ENCODE data around the gene SMIM10L2A. TPM values are rescaled to one million over a fixed set of nuclear protein-coding genes. Genes with fewer than 3 reads are reported as not detected.

The SMIM10L2A gene
- total and polyA plus RNA-seq, 2 of the 8 experiments (the other 6 are each of a cell fraction or from before 2014, with no cell fraction given) = 5.0 to 7.5 TPM

GRCh38 chrX:135476378-135476777 is 54.6 kb downstream of the SMIM10L2A start:
- H3K18ac ChIP-seq (ENCODE audit: extremely low read depth, low read length) = no peak overlapping the region
- no peaks in the 10 kb centered on the region for H3K79me2 ChIP-seq (ENCODE audit: control insufficient read depth in 1 of 2, insufficient read depth in 2 of 2, low read length in 2 of 2)
- H2AK5ac ChIP-seq (ENCODE audit: low read depth, low read length) = no peak overlapping the region
- no peak overlapping the region for H3K9ac ChIP-seq (replicated peaks in 1 of 4; ENCODE audit: extremely low read depth in 1 of 4, low read depth in 3 of 4, low read length in 3 of 4)
- no peaks in the 10 kb centered on the region for H3K27me3 ChIP-seq (replicated peaks in 1 of 4; ENCODE audit: control insufficient read depth in 3 of 4, extremely low read depth in 1 of 4, insufficient read depth in 3 of 4, low read length in 3 of 4)
- no peak overlapping the region for H2BK5ac ChIP-seq (ENCODE audit: low read depth, low read length)
- no peak overlapping the region for H4K8ac ChIP-seq (ENCODE audit: extremely low read depth, insufficient read depth, low read length)
- no peak overlapping the region for H2AFZ ChIP-seq (ENCODE audit: low read length)
- no peak overlapping the region for H2BK20ac ChIP-seq (ENCODE audit: low read length)
- H4K20me1 ChIP-seq (replicated peaks in 1 of 2; ENCODE audit: control insufficient read depth in 1 of 2, insufficient read depth in 2 of 2, low read length in 2 of 2) = no peaks in the 10 kb centered on the region
- H3K27ac ChIP-seq (ENCODE audit: low read depth, low read length) = no peak overlapping the region
- H3K4me2 ChIP-seq (ENCODE audit: insufficient read depth in 1 of 2, low read depth in 2 of 2, low read length in 2 of 2) = no peak overlapping the region
- no peak overlapping the region for H3K23ac ChIP-seq (ENCODE audit: insufficient read length)
- no peak overlapping the region for H3K4me3 ChIP-seq (ENCODE audit: extremely low read depth in 1 of 4, insufficient read depth in 2 of 4, low read depth in 3 of 4, low read length in 4 of 4)
- H3K14ac ChIP-seq (ENCODE audit: insufficient read length) = no peak overlapping the region
- ChIA-PET POLR2A (ENCODE audit: partially characterized antibody) (no interaction called here), CTCF (ENCODE audit: partially characterized antibody) (interaction anchor here (1.1 to 3.5 kb wide), 4 partner anchors 13 to 568 kb away, joined by 3 to 12 read pairs (median 10); no protein-coding TSS in a partner anchor)
- no peak overlapping the region for H2BK120ac ChIP-seq (replicated peaks; ENCODE audit: low read depth, low read length)
- TF ChIP-seq EP300 (IDR thresholded peaks at IDR 0.05; ENCODE audit: borderline replicate concordance in 1 of 2, low read depth in 2 of 2, low read length in 2 of 2) (no peak), SRF (IDR thresholded peaks at IDR 0.05; ENCODE audit: low read depth, low read length) (no peak), GABPA (IDR thresholded peaks at IDR 0.05; ENCODE audit: borderline replicate concordance, insufficient read depth, low read length) (no peak), SP4 (IDR thresholded peaks at IDR 0.05; ENCODE audit: low read length) (no peak)
- H4K5ac ChIP-seq (ENCODE audit: insufficient read length, low read depth, low read length) = no peak overlapping the region
- H3K23me2 ChIP-seq (ENCODE audit: low read depth, low read length) = no peaks in the 10 kb centered on the region
- H3K56ac ChIP-seq (replicated peaks; ENCODE audit: insufficient read length, low read depth, low read length) = no peak overlapping the region
- H3K4ac ChIP-seq (replicated peaks; ENCODE audit: insufficient read length, low read depth, low read length) = no peak overlapping the region
- WGBS, 2 experiments (ENCODE audit: extremely low coverage in 1 of 2, insufficient coverage in 1 of 2, insufficient read length in 1 of 2, insufficient replicate concordance in 2 of 2, low coverage in 1 of 2, low lambda C conversion rate in 2 of 2, missing lambda C conversion rate in 1 of 2) = 74% methylated on average over 3 of the region's 3 CpGs; no CpG with 5 or more reads in 1 of the 2 experiments
- no peaks in the 10 kb centered on the region for H3K36me3 ChIP-seq (ENCODE audit: control insufficient read depth in 2 of 4, insufficient read depth in 4 of 4, low read length in 3 of 4)
- H4K91ac ChIP-seq (replicated peaks; ENCODE audit: insufficient read length, low read length) = no peak overlapping the region
- no peaks in the 10 kb centered on the region for H3K79me1 ChIP-seq (ENCODE audit: low read depth, low read length)
- DNase-seq (ENCODE audit: low read depth in 1 of 2, low spot score in 2 of 2) = no peak
- no peak for FAIRE-seq
- no peaks in the 10 kb centered on the region for H3K4me1 ChIP-seq (replicated peaks in 1 of 4; ENCODE audit: control insufficient read depth in 3 of 4, insufficient read depth in 4 of 4, low read length in 3 of 4)
- H3K9me3 ChIP-seq (ENCODE audit: insufficient read depth in 2 of 2, low read depth in 1 of 2, low read length in 1 of 2) = no peaks in the 10 kb centered on the region
- H2BK15ac ChIP-seq (ENCODE audit: low read length) = no peak overlapping the region
- no peak overlapping the region for H2BK12ac ChIP-seq (ENCODE audit: low read depth, low read length)
